Heart right ventricle (tissue), 16 donors: ENCODE data around the gene JSRP1. TPM values are rescaled to one million over a fixed set of nuclear protein-coding genes. Genes with fewer than 3 reads are reported as not detected.

Experiments used
- ATAC-seq, 8 donors: fragments of 200-7000 bp; cut with Tn5 transposase; one replicate each; pipeline ENCODE4 v1.9.1; 2020; ENCODE audit warnings: mild to moderate bottlenecking in 8 of 8, moderate library complexity in 8 of 8, moderate number of reproducible peaks in 1 of 8
- DNase-seq, 2 donors: peaks; one replicate each; pipeline ENCODE4 v3.0.0-alpha.2; 2020
- H3K27ac ChIP-seq, 10 donors: fragments of 200-600 bp; sonication (generic) in 2 of 10; one replicate each; pipeline versions ENCODE4 v1.5.0 to v1.8.0; 2020 to 2022; ENCODE audit warnings: mild to moderate bottlenecking in 3 of 10
- H3K27me3 ChIP-seq, 7 donors: fragments of 200-600 bp; one replicate each; pipeline ENCODE4 v1.8.0; 2021 to 2022; ENCODE audit warnings: mild to moderate bottlenecking in 2 of 7
- H3K36me3 ChIP-seq, 9 donors: fragments of 200-600 bp; sonication (generic) in 1 of 9; one replicate each; pipeline versions ENCODE4 v1.5.0 to v1.8.0; 2020 to 2022; ENCODE audit warnings: mild to moderate bottlenecking in 2 of 9
- H3K4me1 ChIP-seq, 9 donors: fragments of 200-600 bp; sonication (generic) in 1 of 9; one replicate each; pipeline versions ENCODE4 v1.5.0 to v1.8.0; 2020 to 2022; ENCODE audit warnings: mild to moderate bottlenecking in 4 of 9
- H3K4me3 ChIP-seq, 10 donors: fragments of 200-600 bp; sonication (generic) in 2 of 10; one replicate each; pipeline versions ENCODE4 v1.5.0 to v1.8.0; 2020 to 2022; ENCODE audit warnings: mild to moderate bottlenecking in 7 of 10, moderate library complexity in 2 of 10
- H3K9me3 ChIP-seq, 11 donors: fragments of 200-600 bp in 10 of 11; sonication (generic) in 2 of 11; one replicate each; pipeline versions ENCODE4 v1.5.0 to v1.8.0; 2013 to 2022; ENCODE audit warnings: mild to moderate bottlenecking in 2 of 11, control low read depth in 1 of 11, moderate library complexity in 1 of 11
- WGBS, 2 donors: extraction: QIAGEN DNeasy Blood & Tissue Kit; methylation state at CpG; one replicate each; pipeline ENCODE4 v1.1.7; 2013; ENCODE audit warnings: inconsistent platforms in 1 of 2; 5-methylcytosine and 5-hydroxymethylcytosine counted together
- intact Hi-C, 10 donors: fragments of 100-400 bp; cut with DNase I; formaldehyde crosslinking; loops; one replicate each; pipeline versions ENCODE4 v1.11.1 to v1.14.2; 2022
- polyA plus RNA-seq, 2 donors: library from polyadenylated mRNA; stranded (reverse); fragments of 200-250 nt; gene quantifications; one replicate each; pipeline ENCODE4 v1.2.3, GENCODE V29; 2013
- total RNA-seq, 10 donors: library from RNA; stranded (reverse); fragmentation: NEBNext Ultra II Directional in 3 of 10; extraction: Animal tissue kit (Norgen Biotek cat#: 25700) in 3 of 10; gene quantifications; one replicate each; pipeline versions ENCODE4 v1.2.1 to v1.2.4, GENCODE V29; 2021 to 2023
- TF ChIP-seq, protein P1 (sequence below), 9 donors: fragments of 200-600 bp; sonication (generic) in 2 of 9; IDR thresholded peaks; one replicate each; pipeline versions ENCODE4 v1.5.0 to v1.8.0; 2021 to 2022; ENCODE audit warnings: antibody characterized with exemption in 9 of 9, mild to moderate bottlenecking in 5 of 9, moderate library complexity in 1 of 9
- donor health status: Arrhythmogenic right ventricular cardiomyopathy.
- donor health status: ischemic (EF 13 %, LVEDD 7.1; RV severe dilation, severe dysfunction).
- donor health status: healthy with polysubstance abuse.
- donor health status: DM: no; HTN: yes; CAD: no.
- donor health status: DM: no; HTN: no; CAD: no.
- donor health status: ischemic (EF 25% LVEDD 6.9; RV normal size, moderate dysfunction).
- donor health status: ischemic (EF 25% LVEDD 5.7; RV mildly dilated, moderate dysfunction).
- donor health status: healthy.
- donor health status: DM: yes; HTN: yes; CAD: no.
- donor health status: Ischemic cardiomyopathy.
- donor health status: ischemic (EF 35%, LVEDD 5.7; RV mildly dilated, moderate dysfunction).
- donor health status: nonischemic (EF 11% LVEDD 7.7; RV severe dilation, severe dysfunction).
- donor health status: DM: yes; HTN: yes; CAD: no.
- donor health status: PGD.
- donor health status: ischemic (EF 29% LVEDD 5.4; RV normal size, mild dysfunction).
- donor health status: nonischemic (EF 23%, LVEDD 6.1; RV moderate dilation, normal function).

The JSRP1 gene
- total and polyA plus RNA-seq, 12 donors, result 0.29 to 0.72 (median 0.38) TPM; not detected in 8

DNA sequence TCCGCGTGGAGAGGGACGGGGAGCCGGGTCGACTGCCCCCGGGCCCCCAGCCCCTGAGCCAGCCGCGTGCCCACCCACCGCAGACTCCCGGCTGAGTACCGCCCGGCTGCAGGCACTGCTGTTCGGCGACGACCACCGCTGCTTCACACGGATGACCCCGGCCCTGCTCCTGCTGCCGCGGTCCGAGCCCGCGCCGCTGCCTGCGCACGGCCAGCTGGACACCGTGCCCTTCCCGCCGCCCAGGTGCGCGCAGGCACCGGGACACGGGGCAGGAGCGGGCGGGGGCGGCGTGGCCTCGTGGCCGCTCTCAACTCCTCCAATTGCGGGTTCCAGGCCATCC, 5.5 kb downstream of the JSRP1 start:
- Histone ChIP-seq H3K4me1 (peaks cover 8 to 56% (median 47%) of the 10 kb centered on the region in 9 donors), H3K27ac (no peak overlapping the region), H3K9me3 (no peaks in the 10 kb centered on the region), H3K27me3 (peaks cover 36 to 59% (median 52%) of the 10 kb centered on the region in 7 donors), H3K4me3 (peak overlapping the region in 1 of 10 donors; percentile 7), H3K36me3 (peaks cover 0 to 31% (median 19%) of the 10 kb centered on the region in 9 donors)
- TF ChIP-seq, protein P1, sequence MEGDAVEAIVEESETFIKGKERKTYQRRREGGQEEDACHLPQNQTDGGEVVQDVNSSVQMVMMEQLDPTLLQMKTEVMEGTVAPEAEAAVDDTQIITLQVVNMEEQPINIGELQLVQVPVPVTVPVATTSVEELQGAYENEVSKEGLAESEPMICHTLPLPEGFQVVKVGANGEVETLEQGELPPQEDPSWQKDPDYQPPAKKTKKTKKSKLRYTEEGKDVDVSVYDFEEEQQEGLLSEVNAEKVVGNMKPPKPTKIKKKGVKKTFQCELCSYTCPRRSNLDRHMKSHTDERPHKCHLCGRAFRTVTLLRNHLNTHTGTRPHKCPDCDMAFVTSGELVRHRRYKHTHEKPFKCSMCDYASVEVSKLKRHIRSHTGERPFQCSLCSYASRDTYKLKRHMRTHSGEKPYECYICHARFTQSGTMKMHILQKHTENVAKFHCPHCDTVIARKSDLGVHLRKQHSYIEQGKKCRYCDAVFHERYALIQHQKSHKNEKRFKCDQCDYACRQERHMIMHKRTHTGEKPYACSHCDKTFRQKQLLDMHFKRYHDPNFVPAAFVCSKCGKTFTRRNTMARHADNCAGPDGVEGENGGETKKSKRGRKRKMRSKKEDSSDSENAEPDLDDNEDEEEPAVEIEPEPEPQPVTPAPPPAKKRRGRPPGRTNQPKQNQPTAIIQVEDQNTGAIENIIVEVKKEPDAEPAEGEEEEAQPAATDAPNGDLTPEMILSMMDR (IDR thresholded peaks at IDR 0.05), result no peak
- 7 to 13% methylated on average over 39 to 40 of the region's 40 CpGs for WGBS, 2 donors
- intact Hi-C loops, result no loop called here
- ATAC-seq (no peak), DNase-seq (no peak)

DNA sequence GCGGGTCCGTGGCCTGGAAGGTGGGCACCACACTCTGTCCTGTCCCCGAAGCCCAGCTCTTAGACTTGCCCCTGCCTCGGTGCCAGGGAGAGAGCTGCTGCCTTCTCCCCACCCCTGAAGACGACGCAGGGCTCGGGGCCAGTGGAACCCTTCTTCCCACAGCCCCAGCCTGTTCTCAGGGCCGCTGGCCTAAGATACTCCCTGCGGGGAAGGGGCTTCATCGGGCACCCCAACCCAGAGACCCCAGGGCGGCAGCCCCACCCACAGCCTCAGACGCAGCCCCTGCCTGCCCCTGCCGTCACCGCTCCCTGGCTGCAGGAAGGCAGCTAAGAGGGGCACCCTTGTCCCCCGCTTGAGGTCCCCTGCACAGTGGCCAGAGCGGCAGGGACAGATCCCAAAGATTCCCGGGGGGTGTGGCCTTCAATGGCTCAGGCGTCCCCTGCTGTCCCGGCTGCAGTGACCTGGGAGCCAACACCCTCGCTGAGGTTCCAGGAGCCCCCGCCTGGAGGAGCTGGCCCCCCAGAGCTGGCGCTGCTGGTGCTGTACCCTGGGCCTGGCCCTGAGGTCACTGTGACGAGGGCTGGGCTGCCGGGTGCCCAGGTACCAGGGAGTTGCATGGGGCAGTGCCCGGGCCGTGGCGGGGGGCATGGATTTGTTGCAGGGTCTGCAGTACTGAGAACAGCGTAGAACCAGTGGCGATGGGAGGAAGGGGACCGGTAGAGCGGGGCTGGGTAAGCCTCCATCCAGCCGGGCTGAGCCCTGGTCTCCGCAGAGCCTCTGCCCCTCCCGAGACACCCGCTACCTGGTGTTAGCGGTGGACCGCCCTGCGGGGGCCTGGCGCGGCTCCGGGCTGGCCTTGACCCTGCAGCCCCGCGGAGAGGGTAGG, 6.1 kb downstream of the JSRP1 start:
- peaks cover 36 to 59% (median 52%) of the 10 kb centered on the region in 7 donors for H3K27me3 ChIP-seq
- no peak for DNase-seq
- no peak overlapping the region for H3K27ac ChIP-seq

DNA sequence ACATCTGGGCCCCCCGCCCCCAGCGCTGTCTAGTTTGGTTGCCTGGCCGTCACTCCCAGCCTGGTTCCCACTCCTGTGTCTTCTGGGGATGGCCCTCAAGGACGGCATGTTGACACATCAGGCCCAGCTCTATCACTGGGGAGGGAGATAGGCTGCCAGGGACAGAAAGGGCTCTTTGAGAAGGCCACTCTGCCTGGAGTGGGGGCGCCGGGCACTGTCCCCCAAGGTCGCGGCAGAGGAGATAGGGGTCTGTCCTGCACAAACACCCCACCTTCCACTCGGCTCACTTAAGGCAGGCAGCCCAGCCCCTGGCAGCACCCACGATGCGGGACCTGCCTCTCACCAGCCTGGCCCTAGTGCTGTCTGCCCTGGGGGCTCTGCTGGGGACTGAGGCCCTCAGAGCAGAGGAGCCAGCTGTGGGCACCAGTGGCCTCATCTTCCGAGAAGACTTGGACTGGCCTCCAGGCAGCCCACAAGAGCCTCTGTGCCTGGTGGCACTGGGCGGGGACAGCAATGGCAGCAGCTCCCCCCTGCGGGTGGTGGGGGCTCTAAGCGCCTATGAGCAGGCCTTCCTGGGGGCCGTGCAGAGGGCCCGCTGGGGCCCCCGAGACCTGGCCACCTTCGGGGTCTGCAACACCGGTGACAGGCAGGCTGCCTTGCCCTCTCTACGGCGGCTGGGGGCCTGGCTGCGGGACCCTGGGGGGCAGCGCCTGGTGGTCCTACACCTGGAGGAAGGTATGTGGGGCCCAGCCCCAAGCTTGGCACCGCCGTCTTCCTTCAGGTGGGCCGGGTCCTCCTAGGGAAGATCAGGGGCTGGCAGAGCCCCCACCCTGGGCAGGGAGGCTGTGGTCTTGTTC, 7.0 kb downstream of the JSRP1 start, which contains the start of gene AMH:
Gene AMH (plus strand): TSS at position 314 of the 857 bp plus-strand sequence. CDS start 10 bp downstream, at position 324.
- no peak within 1 kb of the TSS for H3K4me3 ChIP-seq
- DNase-seq (no peak), ATAC-seq (peak in 2 of 8 donors; percentile 2 to 14)
- H3K27me3 ChIP-seq, result peaks cover 36 to 57% (median 50%) of the 10 kb centered on the region in 7 donors
- intact Hi-C loops, result no loop called here
- no peaks in the 10 kb centered on the region for H3K9me3 ChIP-seq
- peaks cover 10 to 46% (median 34%) of the 10 kb centered on the region in 9 donors for H3K36me3 ChIP-seq
- WGBS, 2 donors, result 74 to 78% methylated on average over 27 of the region's 27 CpGs
- peaks cover 8 to 56% (median 47%) of the 10 kb centered on the region in 9 donors for H3K4me1 ChIP-seq
- TF ChIP-seq, protein P1 (IDR thresholded peaks at IDR 0.05), result no peak
- no peak within 1 kb of the TSS for H3K27ac ChIP-seq

More for the DNA sequence above, 6.1 kb downstream of the JSRP1 start:
- Histone ChIP-seq H3K36me3 (peaks cover 4 to 37% (median 25%) of the 10 kb centered on the region in 9 donors), H3K4me1 (peaks cover 8 to 56% (median 47%) of the 10 kb centered on the region in 9 donors), H3K9me3 (no peaks in the 10 kb centered on the region), H3K4me3 (no peak overlapping the region)
- intact Hi-C loops, result no loop called here
- WGBS, 2 donors, result 24 to 28% methylated on average over 42 to 43 of the region's 43 CpGs
- peak in 1 of 8 donors; percentile 18 for ATAC-seq
- TF ChIP-seq, protein P1 (IDR thresholded peaks at IDR 0.05), result no peak
